DLD1 (cell line): ENCODE results near the gene WNK1.
"Not testable (repeated sequence)": the region's sequence is repeated elsewhere in the genome, so short reads cannot be mapped to it uniquely, and the experiment has no call there.

Experiments
- in situ Hi-C: cut with HindIII; loops from 2 replicates; pipeline ENCODE4 v1.10.0; 2017; ENCODE audit warnings: low sequenced_read_pairs

The WNK1 gene

GRCh38 chr12:740921-741320 lies 11.5 kb upstream of the WNK1 start:
- in situ Hi-C loops, result no loop called here

- in situ Hi-C loops, result no loop called here
Observed at GRCh38 chr12:749751-750270, 2.6 kb upstream of the WNK1 start.

GRCh38 chr12:750366-751191 lies 1.8 kb upstream of the WNK1 start:
- in situ Hi-C loops, result no loop called here

- in situ Hi-C loops, result no loop called here
Observed at GRCh38 chr12:751192-751998, 984 bp upstream of the WNK1 start.

GRCh38 chr12:752695-753610 lies 574 bp downstream of the WNK1 start:
- in situ Hi-C loops, result no loop called here

- in situ Hi-C loops, result no loop called here
Observed at GRCh38 chr12:753611-754472, 1.5 kb downstream of the WNK1 start.

GRCh38 chr12:754473-754820 lies 2.1 kb downstream of the WNK1 start:
- in situ Hi-C loops, result no loop called here

- in situ Hi-C loops, result no loop called here
Observed at GRCh38 chr12:754851-755562, 2.6 kb downstream of the WNK1 start.

GRCh38 chr12:759628-760027 lies 7.2 kb downstream of the WNK1 start:
- in situ Hi-C loops, result no loop called here

- in situ Hi-C loops, result no loop called here
Observed at GRCh38 chr12:761256-761655, 8.9 kb downstream of the WNK1 start.

GRCh38 chr12:765840-766239 lies 13.5 kb downstream of the WNK1 start:
- in situ Hi-C loops, result no loop called here

- in situ Hi-C loops, result no loop called here
Observed at GRCh38 chr12:768434-768833, 16.1 kb downstream of the WNK1 start.

GRCh38 chr12:770479-770878 lies 18.1 kb downstream of the WNK1 start:
- in situ Hi-C loops, result no loop called here

GRCh38 chr12:772056-772697 lies 19.8 kb downstream of the WNK1 start:
- in situ Hi-C loops, result no loop called here

- in situ Hi-C loops, result no loop called here
Observed at GRCh38 chr12:774051-774614, 21.8 kb downstream of the WNK1 start.

GRCh38 chr12:775973-776771 lies 23.8 kb downstream of the WNK1 start:
- in situ Hi-C loops, result not testable (repeated sequence)

GRCh38 chr12:776772-777373 lies 24.5 kb downstream of the WNK1 start:
- in situ Hi-C loops, result not testable (repeated sequence)
